GM12878 (cell line): Measurements from ENCODE around the gene ACADS. TPM values are rescaled to one million over a fixed set of nuclear protein-coding genes. Genes with fewer than 3 reads are reported as not detected.

ENCODE experiments used
- ATAC-seq: fragments of 200-7000 bp; cut with Tn5 transposase; 3 replicates; pipeline ENCODE4 v1.9.1; 2020; ENCODE audit warnings: mild to moderate bottlenecking, moderate library complexity
- BruUV-seq: library from RNA; stranded (reverse); fragments of 400-500 nt; replicated peaks from 2 replicates; lab custom pipeline; 2021; lab: Mats Ljungman, UMichigan
- CTCF ChIA-PET: fragments of 300-600 bp; sonication (Branson Sonifier 250); formaldehyde crosslinking; extraction: SDS; loops from one replicate; lab custom pipeline; 2021; ENCODE audit warnings: inconsistent platforms; lab: Yijun Ruan, JAX
- POLR2A ChIA-PET: fragments of 350-600 bp; formaldehyde crosslinking; extraction: SDS; loops from one replicate; lab custom pipeline; 2021; ENCODE audit warnings: inconsistent platforms; lab: Charles Lee
- RAD21 ChIA-PET: fragments of 300-600 bp; sonication (Branson Sonifier 250); formaldehyde crosslinking; loops from one replicate; lab custom pipeline; 2023; ENCODE audit warnings: antibody characterized with exemption; ENCODE audit not compliant: unreplicated experiment; lab: Charles Lee
- SMC1A ChIA-PET: fragments of 300-600 bp; sonication (Branson Sonifier 250); formaldehyde crosslinking; loops from one replicate; lab custom pipeline; 2023; ENCODE audit not compliant: unreplicated experiment, uncharacterized antibody; lab: Charles Lee
- DNase-seq: peaks from one replicate; pipeline ENCODE4 v3.0.0-alpha.2; 2011; ENCODE audit warnings: low read depth, low spot score
- FAIRE-seq: peaks from 3 replicates; lab custom pipeline; 2011; peaks lifted over from hg19 to GRCh38; lab: Jason Lieb, UNC
- H2AFZ ChIP-seq: 2 replicates; pipeline ENCODE4 v1.6.0; 2011; ENCODE audit warnings: low read depth, low read length, control low read depth; ENCODE audit not compliant: control insufficient read depth
- H3K27ac ChIP-seq: 2 replicates; pipeline ENCODE4 v1.5.1; 2011; ENCODE audit warnings: control low read depth; ENCODE audit not compliant: control insufficient read depth, insufficient read depth
- H3K27me3 ChIP-seq, 2 experiments: replicated peaks in 1 of 2; 2 replicates each; pipeline versions ENCODE4 v1.6.0 to v1.6.1; 2011; ENCODE audit warnings: low read length in 1 of 2; ENCODE audit not compliant: control insufficient read depth in 2 of 2, insufficient read depth in 2 of 2
- H3K36me3 ChIP-seq, 2 experiments: 2 replicates each; pipeline ENCODE4 v1.5.1; 2011; ENCODE audit warnings: low read length in 1 of 2; ENCODE audit not compliant: control insufficient read depth in 2 of 2, insufficient read depth in 2 of 2
- H3K4me1 ChIP-seq: 2 replicates; pipeline ENCODE4 v1.6.1; 2011; ENCODE audit warnings: mild to moderate bottlenecking, low read length, moderate library complexity, mixed read lengths; ENCODE audit not compliant: control insufficient read depth, insufficient read depth
- H3K4me2 ChIP-seq: 2 replicates; pipeline ENCODE4 v1.6.0; 2011; ENCODE audit warnings: control low read depth; ENCODE audit not compliant: control insufficient read depth, insufficient read depth
- H3K4me3 ChIP-seq: fragments of 200-600 bp; sonication (generic); 2 replicates; pipeline ENCODE4 v1.5.1; 2016
- H3K79me2 ChIP-seq: 2 replicates; pipeline ENCODE4 v1.6.0; 2011; ENCODE audit warnings: low read length; ENCODE audit not compliant: control insufficient read depth, insufficient read depth
- H3K9ac ChIP-seq: 2 replicates; pipeline ENCODE4 v1.8.0; 2011; ENCODE audit warnings: low read length, control low read depth, mixed read lengths; ENCODE audit not compliant: control insufficient read depth, insufficient read depth
- H3K9me3 ChIP-seq: replicated peaks from 3 replicates; pipeline ENCODE4 v1.5.1; 2011; ENCODE audit warnings: mild to moderate bottlenecking, low read length; ENCODE audit not compliant: control insufficient read depth, insufficient read depth
- H4K20me1 ChIP-seq: 2 replicates; pipeline ENCODE4 v1.6.0; 2011; ENCODE audit not compliant: control insufficient read depth, insufficient read depth
- BCLAF1 ChIP-seq: fragments of 450-650 bp; IDR thresholded peaks from 2 replicates; pipeline ENCODE4 v1.6.1; 2017; ENCODE audit warnings: antibody characterized with exemption, mild to moderate bottlenecking, moderate library complexity
- BHLHE40 ChIP-seq, 2 experiments: fragments of 450-650 bp in 1 of 2; IDR thresholded peaks; 2 replicates each; pipeline ENCODE4 v1.6.1; 2011 to 2017; ENCODE audit warnings: low read depth in 2 of 2, borderline replicate concordance in 1 of 2, improper control_type of control experiment in 1 of 2, low read length in 1 of 2, mild to moderate bottlenecking in 1 of 2
- BMI1 ChIP-seq: fragments of 450-650 bp; IDR thresholded peaks from 2 replicates; pipeline ENCODE4 v1.6.1; 2016; ENCODE audit warnings: mild to moderate bottlenecking, moderate library complexity, borderline replicate concordance
- DPF2 ChIP-seq: fragments of 450-650 bp; IDR thresholded peaks from 2 replicates; pipeline ENCODE4 v1.6.1; 2017; ENCODE audit warnings: mild to moderate bottlenecking
- FOXK2 ChIP-seq: fragments of 450-650 bp; IDR thresholded peaks from 2 replicates; pipeline ENCODE4 v1.6.1; 2017; ENCODE audit warnings: mild to moderate bottlenecking, moderate library complexity
- IKZF1 ChIP-seq: fragments of 450-650 bp; conservative IDR thresholded peaks from 2 replicates; pipeline ENCODE4 v1.6.1; 2017; ENCODE audit warnings: antibody characterized with exemption, mild to moderate bottlenecking
- PKNOX1 ChIP-seq: fragments of 450-650 bp; IDR thresholded peaks from 2 replicates; pipeline ENCODE4 v1.6.1; 2016; ENCODE audit warnings: mild to moderate bottlenecking
- REST ChIP-seq: IDR thresholded peaks from 2 replicates; pipeline ENCODE4 v1.6.1; 2012; ENCODE audit warnings: mild to moderate bottlenecking, low read depth, low read length
- WGBS: methylation state at CpG from one replicate; pipeline ENCODE4 v1.1.6; 2016; ENCODE audit warnings: low lambda C conversion rate; ENCODE audit not compliant: insufficient replicate concordance, insufficient coverage; ENCODE audit errors: missing lambda C conversion rate; 5-methylcytosine and 5-hydroxymethylcytosine counted together
- in situ Hi-C: fragments of 300-500 bp; cut with MboI; formaldehyde crosslinking; loops from 9 replicates; pipeline ENCODE4 v1.14.3; 2018; ENCODE audit warnings: mixed read lengths
- intact Hi-C: fragments of 100-400 bp; cut with micrococcal nuclease; formaldehyde crosslinking; loops from one replicate; pipeline ENCODE4 v1.14.2; 2022; ENCODE audit not compliant: unreplicated experiment
- polyA plus RNA-seq, 11 experiments: library from polyadenylated mRNA; depleted of rRNA in 4 of 11; unstranded in 6 of 11; stranded (reverse) in 5 of 11; fragments of >200 nt; fragmentation: Nextera tagmentation in 4 of 11; fragmentation: Illumina TruSeq in 1 of 11; extraction: Ambion mirVana in 4 of 11; extraction: Trizol in 1 of 11; gene quantifications; 1 replicate in 1 of 11; 2 replicates in 10 of 11; pipeline versions ENCODE4 v1.2.1 to v1.2.3, GENCODE V29; 2011 to 2016; ENCODE audit warnings: inconsistent platforms in 2 of 11, missing spikeins in 2 of 11, low read depth in 1 of 11
- total RNA-seq, 4 experiments: library from RNA; depleted of rRNA in 3 of 4; stranded (reverse); fragments of >200 nt in 3 of 4; fragmentation: Illumina TruSeq in 1 of 4; extraction: Trizol in 1 of 4; gene quantifications; 2 replicates each; pipeline versions ENCODE4 v1.2.1 to v1.2.3, GENCODE V29; 2013 to 2021

The ACADS gene
- total and polyA plus RNA-seq, 10 of the 15 experiments (the other 5 are each of a cell fraction or from before 2014, with no cell fraction given): 0.05 to 18.1 (median 10.2) TPM

GRCh38 chr12:120696626-120697025, 29.0 kb upstream of the ACADS start:
- DNase-seq: no peak
- Histone ChIP-seq H3K9ac (no peak overlapping the region), H3K36me3 (peaks cover 35 to 49% of the 10 kb centered on the region in 2 experiments), H3K4me3 (no peak overlapping the region), H3K4me1 (no peaks in the 10 kb centered on the region), H2AFZ (no peak overlapping the region), H3K27ac (no peak overlapping the region), H4K20me1 (no peaks in the 10 kb centered on the region), H3K27me3 (no peaks in the 10 kb centered on the region), H3K79me2 (peaks cover 23% of the 10 kb centered on the region), H3K4me2 (no peak overlapping the region), H3K9me3 (no peaks in the 10 kb centered on the region)
- TF ChIP-seq IKZF1 (0 out of 2 replicates have a peak, but pooled peaks have one; percentile 14), BHLHE40 (IDR thresholded peaks at IDR 0.05; ENCODE audit: borderline replicate concordance in 1 of 2, low read depth in 2 of 2, low read length in 1 of 2) (no peak)
- CTCF ChIA-PET: interaction anchor here (0.9 to 2.6 kb wide), 3 partner anchors 48 to 275 kb away, joined by 3 to 13 read pairs (median 8); partner anchors contain the start of gene POP5
- 58% methylated on average over 6 of the region's 6 CpGs for WGBS
- in situ Hi-C loops (no loop called here), intact Hi-C loops (no loop called here)
- SMC1A ChIA-PET: interaction anchor here (1.0 to 1.9 kb wide), 2 partner anchors 48 to 114 kb away, joined by 3 to 8 read pairs; no protein-coding TSS in a partner anchor
- BruUV-seq: no TSS peak
- POLR2A ChIA-PET: interaction anchor here (1.2 kb wide), 1 partner anchor 9 kb away, joined by 4 read pairs; no protein-coding TSS in a partner anchor
- RAD21 ChIA-PET: interaction anchor here (1.0 kb wide), 1 partner anchor 31 kb away, joined by 3 read pairs; no protein-coding TSS in a partner anchor
- FAIRE-seq: no peak
- ATAC-seq: peak; percentile 28; the same call in 2 of the 3 replicates

- BruUV-seq: no TSS peak
- ChIA-PET RAD21 (interaction anchor here (0.6 to 1.0 kb wide), 3 partner anchors 18 to 48 kb away, joined by 3 read pairs; no protein-coding TSS in a partner anchor), POLR2A (interaction anchor here (1.0 to 4.0 kb wide), 3 partner anchors 9 to 14 kb away, joined by 3 to 21 read pairs (median 3); partner anchors contain the start of gene UNC119B), CTCF (interaction anchor here (2.4 to 3.9 kb wide), 4 partner anchors 7 to 274 kb away, joined by 8 to 18 read pairs (median 11); partner anchors contain the start of gene POP5), SMC1A (interaction anchor here (0.6 to 2.5 kb wide), 8 partner anchors 9 to 213 kb away, joined by 3 to 14 read pairs (median 3); partner anchors contain the start of gene UNC119B)
- intact Hi-C loops (no loop called here), in situ Hi-C loops (no loop called here)
- Histone ChIP-seq H3K4me2 (no peak overlapping the region), H3K27ac (no peak overlapping the region), H3K4me1 (no peaks in the 10 kb centered on the region), H4K20me1 (no peaks in the 10 kb centered on the region), H3K27me3 (no peaks in the 10 kb centered on the region), H3K9me3 (no peaks in the 10 kb centered on the region), H3K79me2 (peaks cover 17% of the 10 kb centered on the region), H2AFZ (no peak overlapping the region), H3K36me3 (peaks cover 35 to 50% of the 10 kb centered on the region in 2 experiments), H3K9ac (no peak overlapping the region), H3K4me3 (no peak overlapping the region)
- FAIRE-seq: no peak
- no peak for DNase-seq
- ATAC-seq: no peak
- 60% methylated on average over 1 of the region's 1 CpG for WGBS
- no peak for TF ChIP-seq FOXK2
- no peak for TF ChIP-seq REST
- TF ChIP-seq DPF2: no peak
- TF ChIP-seq BCLAF1: no peak
- TF ChIP-seq PKNOX1: no peak
- no peak for TF ChIP-seq BMI1
These were observed 28.3 kb upstream of the ACADS start for GRCh38 chr12:120697344-120697743.
